Endothelial cell (in vitro differentiated cells): ENCODE data around the gene STAM. TPM values are rescaled to one million over a fixed set of nuclear protein-coding genes. Genes with fewer than 3 reads are reported as not detected.
A peak's percentile ranks its signal among the peaks of the same experiment; 100 is the strongest.

ENCODE experiments used
- DNase-seq: peaks from one replicate; pipeline ENCODE4 v3.0.0; 2021; ENCODE audit warnings: low spot score
- H3K27ac Mint-ChIP-seq: one replicate; pipeline ENCODE4 v1.8.0; 2021; ENCODE audit warnings: mixed read lengths, inconsistent platforms; ENCODE audit not compliant: unreplicated experiment
- H3K27me3 Mint-ChIP-seq: one replicate; pipeline ENCODE4 v1.8.0; 2021; ENCODE audit warnings: mild to moderate bottlenecking, moderate library complexity, mixed read lengths, inconsistent platforms; ENCODE audit not compliant: unreplicated experiment
- H3K36me3 Mint-ChIP-seq: one replicate; pipeline ENCODE4 v1.8.0; 2021; ENCODE audit warnings: mild to moderate bottlenecking, low read depth, mixed read lengths, inconsistent platforms; ENCODE audit not compliant: unreplicated experiment
- H3K4me1 Mint-ChIP-seq: one replicate; pipeline ENCODE4 v1.8.0; 2021; ENCODE audit warnings: mild to moderate bottlenecking, mixed read lengths, inconsistent platforms; ENCODE audit not compliant: unreplicated experiment
- H3K4me3 Mint-ChIP-seq: one replicate; pipeline ENCODE4 v1.8.0; 2021; ENCODE audit warnings: mild to moderate bottlenecking, mixed read lengths, inconsistent platforms; ENCODE audit not compliant: unreplicated experiment
- H3K9me3 Mint-ChIP-seq: one replicate; pipeline ENCODE4 v1.8.0; 2021; ENCODE audit warnings: mixed read lengths, inconsistent platforms; ENCODE audit not compliant: unreplicated experiment
- total RNA-seq: library from RNA; stranded (reverse); fragmentation: NEBNext Ultra II Directional; extraction: Animal tissue kit (Norgen Biotek cat#: 25700); gene quantifications from one replicate; pipeline ENCODE4 v1.2.1, GENCODE V29; 2021; ENCODE audit not compliant: unreplicated experiment
- TF ChIP-seq, protein P1 (sequence below): fragments of 200-600 bp; sonication (generic); IDR thresholded peaks from one replicate; pipeline ENCODE4 v1.5.0; 2021; ENCODE audit warnings: antibody characterized with exemption; ENCODE audit not compliant: unreplicated experiment

The STAM gene
- total RNA-seq, 1 donor from 2014 or later = 22.0 TPM

- Mint-ChIP-seq H3K27ac (no peak overlapping the region), H3K4me1 (peaks cover 11% of the 10 kb centered on the region), H3K4me3 (no peak overlapping the region), H3K9me3 (no peaks in the 10 kb centered on the region), H3K27me3 (no peaks in the 10 kb centered on the region), H3K36me3 (peaks cover 3% of the 10 kb centered on the region)
- TF ChIP-seq, protein P1, sequence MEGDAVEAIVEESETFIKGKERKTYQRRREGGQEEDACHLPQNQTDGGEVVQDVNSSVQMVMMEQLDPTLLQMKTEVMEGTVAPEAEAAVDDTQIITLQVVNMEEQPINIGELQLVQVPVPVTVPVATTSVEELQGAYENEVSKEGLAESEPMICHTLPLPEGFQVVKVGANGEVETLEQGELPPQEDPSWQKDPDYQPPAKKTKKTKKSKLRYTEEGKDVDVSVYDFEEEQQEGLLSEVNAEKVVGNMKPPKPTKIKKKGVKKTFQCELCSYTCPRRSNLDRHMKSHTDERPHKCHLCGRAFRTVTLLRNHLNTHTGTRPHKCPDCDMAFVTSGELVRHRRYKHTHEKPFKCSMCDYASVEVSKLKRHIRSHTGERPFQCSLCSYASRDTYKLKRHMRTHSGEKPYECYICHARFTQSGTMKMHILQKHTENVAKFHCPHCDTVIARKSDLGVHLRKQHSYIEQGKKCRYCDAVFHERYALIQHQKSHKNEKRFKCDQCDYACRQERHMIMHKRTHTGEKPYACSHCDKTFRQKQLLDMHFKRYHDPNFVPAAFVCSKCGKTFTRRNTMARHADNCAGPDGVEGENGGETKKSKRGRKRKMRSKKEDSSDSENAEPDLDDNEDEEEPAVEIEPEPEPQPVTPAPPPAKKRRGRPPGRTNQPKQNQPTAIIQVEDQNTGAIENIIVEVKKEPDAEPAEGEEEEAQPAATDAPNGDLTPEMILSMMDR = peak; percentile 84
- no peak for DNase-seq
Measured at GRCh38 chr10:17737027-17737965, 93.3 kb downstream of the STAM start.

DNA sequence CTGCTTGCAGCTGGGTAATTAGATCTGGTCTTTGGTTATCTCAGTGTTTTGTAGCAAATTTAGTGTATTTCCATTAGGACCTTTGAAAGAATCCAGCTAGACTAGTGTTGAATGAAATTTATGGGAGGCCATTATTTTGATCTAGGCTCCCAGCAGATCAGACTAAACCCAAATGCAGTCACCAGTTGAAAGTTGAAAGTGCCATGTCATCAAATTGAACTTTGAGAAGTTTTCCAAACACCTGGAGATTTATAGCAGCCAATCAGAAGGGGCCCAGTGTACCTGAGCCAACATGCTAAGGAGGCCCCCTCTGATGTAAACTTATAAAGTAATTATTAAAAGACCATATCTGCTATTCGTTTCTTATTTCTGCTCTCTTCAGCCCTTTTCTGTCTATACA, 96.7 kb downstream of the STAM start:
- no peaks in the 10 kb centered on the region for H3K27me3 Mint-ChIP-seq
- no peak for DNase-seq
- TF ChIP-seq, protein P1 = no peak
- no peak overlapping the region for H3K4me3 Mint-ChIP-seq
- no peaks in the 10 kb centered on the region for H3K36me3 Mint-ChIP-seq
- no peaks in the 10 kb centered on the region for H3K9me3 Mint-ChIP-seq
- no peak overlapping the region for H3K27ac Mint-ChIP-seq
- peaks cover 10% of the 10 kb centered on the region for H3K4me1 Mint-ChIP-seq

GRCh38 chr10:17742918-17743317, 99.0 kb downstream of the STAM start:
- Mint-ChIP-seq H3K4me1 (peaks cover 10% of the 10 kb centered on the region), H3K4me3 (no peak overlapping the region), H3K27ac (no peak overlapping the region), H3K27me3 (no peaks in the 10 kb centered on the region), H3K9me3 (no peaks in the 10 kb centered on the region), H3K36me3 (no peaks in the 10 kb centered on the region)
- peak; percentile 66 for DNase-seq
- TF ChIP-seq, protein P1 = peak; percentile 99

DNA sequence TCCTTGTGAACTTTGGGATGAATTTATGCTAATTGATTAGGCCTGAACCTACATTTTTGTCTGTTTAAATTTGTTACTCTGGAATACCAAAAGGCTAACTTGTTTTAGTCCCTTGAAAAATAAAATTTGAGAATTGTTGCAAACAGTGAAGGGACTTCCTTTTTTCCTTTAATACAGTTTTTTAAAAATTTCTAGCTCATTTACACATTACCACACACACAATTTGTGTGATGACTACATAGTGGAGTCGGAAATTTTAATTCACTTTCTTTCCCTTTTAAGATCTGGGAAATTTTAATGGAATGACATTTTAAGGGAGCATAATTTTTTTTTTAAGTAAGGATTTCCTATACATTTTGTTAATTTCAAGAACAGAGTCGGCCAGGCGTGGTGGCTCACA, 99.5 kb downstream of the STAM start:
- Mint-ChIP-seq H3K27ac (no peak overlapping the region), H3K36me3 (no peaks in the 10 kb centered on the region), H3K27me3 (no peaks in the 10 kb centered on the region), H3K4me1 (peaks cover 10% of the 10 kb centered on the region), H3K4me3 (no peak overlapping the region), H3K9me3 (no peaks in the 10 kb centered on the region)
- TF ChIP-seq, protein P1 = no peak
- DNase-seq = no peak

GRCh38 chr10:17744341-17744861, 100.5 kb downstream of the STAM start:
- H3K9me3 Mint-ChIP-seq = no peaks in the 10 kb centered on the region
- no peak for DNase-seq
- H3K27me3 Mint-ChIP-seq = no peaks in the 10 kb centered on the region
- TF ChIP-seq, protein P1 = no peak
- H3K4me1 Mint-ChIP-seq = peaks cover 10% of the 10 kb centered on the region
- H3K36me3 Mint-ChIP-seq = no peaks in the 10 kb centered on the region
- H3K27ac Mint-ChIP-seq = peak overlapping the region; percentile 95
- no peak overlapping the region for H3K4me3 Mint-ChIP-seq
